ENCODE results near the gene INPP5J. TPM values are rescaled to one million over a fixed set of nuclear protein-coding genes. Genes with fewer than 3 reads are reported as not detected.

INPP5J gene
- total RNA-seq, 1 experiment from 2014 or later, result 3.1 TPM

- Histone ChIP-seq H3F3A (ENCODE audit: low read length, unreplicated experiment) (no peaks in the 10 kb centered on the region), H2AFZ (ENCODE audit: low read length) (no peak overlapping the region), H3K4me2 (ENCODE audit: low read length) (no peak overlapping the region), H3K4me1 (ENCODE audit: insufficient read depth, low read length) (peaks cover 5% of the 10 kb centered on the region; the same call in 1 of the 2 replicates), H3K4me3 (ENCODE audit: low read length) (no peak overlapping the region), H3K9me2 (replicated peaks; ENCODE audit: low read length) (no peaks in the 10 kb centered on the region), H3K9ac (ENCODE audit: low read length) (no peak overlapping the region), H3K79me2 (ENCODE audit: low read length) (no peaks in the 10 kb centered on the region), H3K9me3 (ENCODE audit: low read length) (no peaks in the 10 kb centered on the region), H3K27ac (ENCODE audit: low read length) (no peak overlapping the region), H3K36me3 (ENCODE audit: low read depth, low read length) (no peaks in the 10 kb centered on the region), H4K20me1 (ENCODE audit: low read length) (no peaks in the 10 kb centered on the region), H3K27me3 (ENCODE audit: low read length) (no peaks in the 10 kb centered on the region)
- ATAC-seq, result no peak
- CTCF ChIA-PET, result no interaction called here
- BruUV-seq (replicated peaks), result no TSS peak
- POLR2A ChIA-PET (ENCODE audit: unreplicated experiment), result no interaction called here
- TF ChIP-seq EZH2 (IDR thresholded peaks at IDR 0.05; ENCODE audit: low read length, unreplicated experiment), result no peak
- TF ChIP-seq CTCF (conservative IDR thresholded peaks at IDR 0.05; ENCODE audit: low read depth, low read length), result no peak
- TF ChIP-seq EZH2phosphoT487 (IDR thresholded peaks at IDR 0.05; ENCODE audit: borderline replicate concordance, low read length), result no peak
- intact Hi-C loops (cut with micrococcal nuclease), result no loop called here
- no peak for DNase-seq
Observed at GRCh38 chr22:31151872-31152271, 29.1 kb downstream of the INPP5J start.

- H3K27me3 ChIP-seq (ENCODE audit: low read length), result no peaks in the 10 kb centered on the region
- H3F3A ChIP-seq (ENCODE audit: low read length, unreplicated experiment), result no peaks in the 10 kb centered on the region
- H3K79me2 ChIP-seq (ENCODE audit: low read length), result no peaks in the 10 kb centered on the region
- no peaks in the 10 kb centered on the region for H3K9me3 ChIP-seq (ENCODE audit: low read length)
- H3K9me2 ChIP-seq (replicated peaks; ENCODE audit: low read length), result no peaks in the 10 kb centered on the region
- ChIA-PET CTCF (no interaction called here), POLR2A (ENCODE audit: unreplicated experiment) (no interaction called here)
- H3K36me3 ChIP-seq (ENCODE audit: low read depth, low read length), result no peaks in the 10 kb centered on the region
- ATAC-seq (no peak), DNase-seq (no peak)
- no peak for TF ChIP-seq EZH2phosphoT487 (IDR thresholded peaks at IDR 0.05; ENCODE audit: borderline replicate concordance, low read length)
- no peak for TF ChIP-seq CTCF (conservative IDR thresholded peaks at IDR 0.05; ENCODE audit: low read depth, low read length)
- TF ChIP-seq EZH2 (IDR thresholded peaks at IDR 0.05; ENCODE audit: low read length, unreplicated experiment), result no peak
- intact Hi-C loops (cut with micrococcal nuclease), result no loop called here
- H3K27ac ChIP-seq (ENCODE audit: low read length), result no peak overlapping the region
- H2AFZ ChIP-seq (ENCODE audit: low read length), result no peak overlapping the region
- peaks cover 5% of the 10 kb centered on the region; the same call in 1 of the 2 replicates for H3K4me1 ChIP-seq (ENCODE audit: insufficient read depth, low read length)
- H4K20me1 ChIP-seq (ENCODE audit: low read length), result no peaks in the 10 kb centered on the region
- no peak overlapping the region for H3K9ac ChIP-seq (ENCODE audit: low read length)
- no TSS peak for BruUV-seq (replicated peaks)
- no peak overlapping the region for H3K4me2 ChIP-seq (ENCODE audit: low read length)
- no peak overlapping the region for H3K4me3 ChIP-seq (ENCODE audit: low read length)
Observed at GRCh38 chr22:31153357-31153756, 30.6 kb downstream of the INPP5J start.

GRCh38 chr22:31154975-31155374, 32.2 kb downstream of the INPP5J start:
- TF ChIP-seq EZH2phosphoT487 (IDR thresholded peaks at IDR 0.05; ENCODE audit: borderline replicate concordance, low read length), result no peak
- no peak for TF ChIP-seq EZH2 (IDR thresholded peaks at IDR 0.05; ENCODE audit: low read length, unreplicated experiment)
- TF ChIP-seq CTCF (conservative IDR thresholded peaks at IDR 0.05; ENCODE audit: low read depth, low read length), result no peak
- Histone ChIP-seq H3K36me3 (ENCODE audit: low read depth, low read length) (no peaks in the 10 kb centered on the region), H3K9me2 (replicated peaks; ENCODE audit: low read length) (no peaks in the 10 kb centered on the region), H3K9me3 (ENCODE audit: low read length) (no peaks in the 10 kb centered on the region), H3K27ac (ENCODE audit: low read length) (no peak overlapping the region), H3F3A (ENCODE audit: low read length, unreplicated experiment) (no peaks in the 10 kb centered on the region), H3K27me3 (ENCODE audit: low read length) (no peaks in the 10 kb centered on the region), H3K9ac (ENCODE audit: low read length) (no peak overlapping the region), H3K79me2 (ENCODE audit: low read length) (no peaks in the 10 kb centered on the region), H3K4me3 (ENCODE audit: low read length) (no peak overlapping the region), H3K4me2 (ENCODE audit: low read length) (no peak overlapping the region), H4K20me1 (ENCODE audit: low read length) (no peaks in the 10 kb centered on the region), H3K4me1 (ENCODE audit: insufficient read depth, low read length) (peaks cover 5% of the 10 kb centered on the region; the same call in 1 of the 2 replicates), H2AFZ (ENCODE audit: low read length) (no peak overlapping the region)
- CTCF ChIA-PET, result no interaction called here
- BruUV-seq (replicated peaks), result no TSS peak
- intact Hi-C loops (cut with micrococcal nuclease), result no loop called here
- POLR2A ChIA-PET (ENCODE audit: unreplicated experiment), result no interaction called here
- DNase-seq (no peak), ATAC-seq (no peak)

Measured in PC-3 (cell line).